ENCODE results near the gene LIF. TPM values are rescaled to one million over a fixed set of nuclear protein-coding genes. Genes with fewer than 3 reads are reported as not detected.
A peak's percentile ranks its signal among the peaks of the same experiment; 100 is the strongest.

LIF gene
- total RNA-seq, 6 donors from 2014 or later, result 0.89 to 16.9 (median 3.8) TPM

GRCh38 chr22:30206944-30207343 lies 39.6 kb downstream of the LIF start:
- H3K4me1 ChIP-seq, result peaks cover 8 to 31% (median 16%) of the 10 kb centered on the region in 4 donors
- H3K36me3 ChIP-seq, result no peaks in the 10 kb centered on the region
- TF ChIP-seq CTCF (IDR thresholded peaks at IDR 0.05), result no peak
- TF ChIP-seq POLR2AphosphoS5 (IDR thresholded peaks at IDR 0.05), result peak in 1 of 2 donors; percentile 56
- no peak overlapping the region for H3K4me3 ChIP-seq
- WGBS, 2 donors, result 63 to 69% methylated on average over 16 of the region's 16 CpGs
- ATAC-seq (ENCODE audit: low FRiP score in 2 of 2) (peak; percentile 40 to 81), DNase-seq (peak in 1 of 2 donors; percentile 34)
- H3K27ac ChIP-seq, result peak overlapping the region; percentile 7 to 64 (median 28)
- no peaks in the 10 kb centered on the region for H3K27me3 ChIP-seq
- no peaks in the 10 kb centered on the region for H3K9me3 ChIP-seq

DNA sequence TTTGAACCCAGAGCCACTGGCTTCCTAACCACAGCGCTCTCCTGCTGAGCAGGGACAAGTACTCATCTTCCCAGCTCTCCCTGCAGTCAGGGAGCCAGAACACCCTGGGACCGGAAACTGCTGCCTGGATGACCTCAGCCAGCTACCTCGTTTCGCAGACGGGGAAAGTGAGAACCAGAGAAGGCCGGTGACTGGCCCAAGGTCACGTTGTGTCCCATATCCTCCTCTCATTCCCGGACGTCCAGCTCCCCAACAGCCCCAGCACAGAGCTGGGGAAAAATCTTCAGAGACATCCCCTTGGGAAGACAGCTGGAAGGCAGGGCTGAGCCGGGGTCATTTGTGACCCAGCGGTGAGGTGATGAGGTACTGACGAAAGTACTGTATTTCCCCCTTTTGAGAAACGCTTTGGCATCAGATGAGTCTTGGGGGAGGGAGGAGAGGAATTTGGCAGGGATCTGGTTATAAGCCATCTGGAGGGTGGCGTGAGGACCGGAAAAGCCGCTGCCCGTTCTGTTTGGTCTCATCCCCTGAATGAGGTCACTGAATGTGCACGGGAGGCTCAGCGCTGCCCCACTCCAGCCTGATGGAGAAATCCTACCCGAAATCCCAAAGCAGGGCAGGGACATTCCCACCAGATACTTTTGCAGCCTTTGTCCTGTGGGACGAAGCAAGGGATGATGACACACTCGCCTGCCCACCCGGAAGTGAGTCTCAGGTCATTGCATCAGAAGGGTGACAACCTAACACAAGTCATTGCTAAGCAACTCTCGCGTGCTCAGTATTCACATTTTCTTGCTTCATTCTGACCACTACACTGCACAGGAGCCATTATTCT lies 41.1 kb downstream of the LIF start:
- Histone ChIP-seq H3K27ac (peak overlapping the region; percentile 44 to 64 (median 50)), H3K27me3 (no peaks in the 10 kb centered on the region), H3K4me3 (no peak overlapping the region), H3K9me3 (no peaks in the 10 kb centered on the region), H3K36me3 (no peaks in the 10 kb centered on the region), H3K4me1 (peaks cover 7 to 31% (median 15%) of the 10 kb centered on the region in 4 donors)
- 61 to 62% methylated on average over 11 to 25 of the region's 25 CpGs for WGBS, 2 donors
- ATAC-seq (ENCODE audit: low FRiP score in 2 of 2), result peak in 1 of 2 donors; percentile 58
- TF ChIP-seq CTCF (IDR thresholded peaks at IDR 0.05) (no peak), EP300 (IDR thresholded peaks at IDR 0.05) (peak in 1 of 4 donors; percentile 42), POLR2A (IDR thresholded peaks at IDR 0.05) (no peak), POLR2AphosphoS5 (IDR thresholded peaks at IDR 0.05) (peak; percentile 62 to 91)
- peak in 1 of 2 donors; percentile 39 for DNase-seq

DNA sequence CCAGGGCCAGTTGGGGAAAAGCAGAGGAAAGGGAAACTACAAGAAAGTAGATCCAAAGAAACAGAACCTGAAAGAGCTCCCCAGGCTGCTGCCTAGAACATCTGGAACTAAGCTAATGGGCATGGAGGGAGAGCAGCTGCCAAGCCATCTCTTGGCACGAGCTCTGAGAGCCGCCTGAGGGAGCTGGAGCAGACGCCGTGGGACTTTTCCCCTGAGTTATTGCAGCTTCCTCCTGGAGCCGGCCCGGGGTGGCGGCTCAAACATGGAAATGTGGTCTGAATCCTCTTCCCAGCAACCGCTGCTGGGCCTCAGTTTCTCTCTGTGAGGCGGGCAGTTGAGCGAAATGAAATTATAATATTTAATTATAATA lies 41.8 kb downstream of the LIF start:
- ATAC-seq (ENCODE audit: low FRiP score in 2 of 2) (no peak), DNase-seq (no peak)
- WGBS, 2 donors, result 62 to 77% methylated on average over 10 of the region's 10 CpGs
- no peak for TF ChIP-seq POLR2A (IDR thresholded peaks at IDR 0.05)
- TF ChIP-seq CTCF (IDR thresholded peaks at IDR 0.05), result no peak
- no peak for TF ChIP-seq POLR2AphosphoS5 (IDR thresholded peaks at IDR 0.05)
- TF ChIP-seq EP300 (IDR thresholded peaks at IDR 0.05), result no peak
- Histone ChIP-seq H3K27me3 (no peaks in the 10 kb centered on the region), H3K4me1 (peaks cover 7 to 31% (median 15%) of the 10 kb centered on the region in 4 donors), H3K4me3 (no peak overlapping the region), H3K27ac (peak overlapping the region; percentile 44 to 64 (median 50)), H3K9me3 (no peaks in the 10 kb centered on the region), H3K36me3 (no peaks in the 10 kb centered on the region)

DNA sequence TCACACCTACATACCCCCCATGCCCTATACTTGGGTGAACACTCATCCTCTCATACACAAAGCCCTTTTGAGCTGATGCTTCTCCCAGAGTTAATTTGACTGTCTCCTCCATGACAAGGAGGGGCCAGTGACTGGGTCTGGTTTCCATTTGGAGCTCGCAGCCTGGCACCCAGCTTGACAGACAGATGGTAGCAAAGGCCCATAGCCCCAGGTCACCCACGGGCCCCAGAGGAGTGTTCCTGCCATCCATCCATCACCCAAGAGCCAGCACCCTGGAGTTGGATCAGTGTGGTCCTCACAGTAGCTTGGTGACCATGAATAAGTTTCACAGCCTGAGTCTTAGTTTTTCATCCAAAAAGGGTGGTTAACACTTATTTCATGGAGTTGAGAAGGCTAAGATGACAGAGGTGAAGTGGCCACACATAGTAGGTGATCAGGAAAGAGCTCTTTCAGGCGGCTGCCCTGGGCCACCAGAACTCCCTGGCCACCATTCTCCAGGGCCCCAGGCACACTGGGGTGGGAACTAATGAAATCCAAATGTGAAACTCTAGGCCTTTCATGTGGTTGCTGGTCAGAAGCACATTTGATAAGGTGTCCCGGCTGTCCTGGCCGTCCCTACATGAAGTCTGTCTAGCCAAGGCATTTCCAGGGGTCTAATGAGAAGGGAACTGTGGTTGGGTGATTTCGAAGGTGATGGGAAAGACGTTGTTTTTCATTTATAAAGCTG lies 42.4 kb downstream of the LIF start:
- TF ChIP-seq POLR2A (IDR thresholded peaks at IDR 0.05) (no peak), CTCF (IDR thresholded peaks at IDR 0.05) (no peak), EP300 (IDR thresholded peaks at IDR 0.05) (no peak), POLR2AphosphoS5 (IDR thresholded peaks at IDR 0.05) (no peak)
- H3K27me3 ChIP-seq, result no peaks in the 10 kb centered on the region
- no peak overlapping the region for H3K4me3 ChIP-seq
- WGBS, 2 donors, result 67 to 79% methylated on average over 7 of the region's 7 CpGs
- peak overlapping the region in 3 of 4 donors; percentile 49 to 64 (median 51) for H3K27ac ChIP-seq
- H3K4me1 ChIP-seq, result peaks cover 7 to 31% (median 15%) of the 10 kb centered on the region in 4 donors
- ATAC-seq (ENCODE audit: low FRiP score in 2 of 2), result no peak
- no peak for DNase-seq
- no peaks in the 10 kb centered on the region for H3K9me3 ChIP-seq
- H3K36me3 ChIP-seq, result no peaks in the 10 kb centered on the region

Measured in upper lobe of left lung (tissue), 6 donors.